Endodermal cell (in vitro differentiated cells): ENCODE data around the gene PPIL4. TPM values are rescaled to one million over a fixed set of nuclear protein-coding genes. Genes with fewer than 3 reads are reported as not detected.

Source experiments
- DNase-seq: peaks from one replicate; pipeline ENCODE4 v3.0.0-alpha.2; 2017
- H3K27ac ChIP-seq: 2 replicates; pipeline ENCODE4 v1.5.1; 2013; ENCODE audit warnings: mild to moderate bottlenecking, low read depth, low read length, moderate library complexity
- H3K27me3 ChIP-seq: 2 replicates; pipeline ENCODE4 v1.6.1; 2013; ENCODE audit warnings: mild to moderate bottlenecking, low read length, moderate library complexity; ENCODE audit not compliant: insufficient read depth, control insufficient read depth, poor library complexity, severe bottlenecking
- H3K36me3 ChIP-seq: 2 replicates; pipeline ENCODE4 v1.7.0; 2013; ENCODE audit warnings: mild to moderate bottlenecking, low read length, moderate library complexity; ENCODE audit not compliant: control insufficient read depth, insufficient read depth
- H3K4me1 ChIP-seq: one replicate; pipeline ENCODE4 v1.7.0; 2013; ENCODE audit warnings: low read length; ENCODE audit not compliant: control insufficient read depth, insufficient read depth
- H3K4me3 ChIP-seq: 2 replicates; pipeline ENCODE4 v1.5.1; 2013; ENCODE audit warnings: mild to moderate bottlenecking, low read length, moderate library complexity
- H3K9ac ChIP-seq: 2 replicates; pipeline ENCODE4 v1.6.1; 2013; ENCODE audit warnings: mild to moderate bottlenecking, low read length, moderate library complexity; ENCODE audit not compliant: poor library complexity, severe bottlenecking; ENCODE audit errors: extremely low read depth
- H3K9me3 ChIP-seq: 2 replicates; pipeline ENCODE4 v1.6.1; 2013; ENCODE audit warnings: mild to moderate bottlenecking, low read length, moderate library complexity; ENCODE audit not compliant: control insufficient read depth
- H3K27ac Mint-ChIP-seq: 2 replicates; pipeline ENCODE4 v1.8.0; 2020; ENCODE audit warnings: mixed read lengths
- H3K27me3 Mint-ChIP-seq: 2 replicates; pipeline ENCODE4 v1.8.0; 2021; ENCODE audit warnings: mild to moderate bottlenecking, mixed read lengths; ENCODE audit not compliant: insufficient read depth
- H3K36me3 Mint-ChIP-seq: 2 replicates; pipeline ENCODE4 v1.8.0; 2020; ENCODE audit warnings: low read depth, mixed read lengths
- H3K4me1 Mint-ChIP-seq: 2 replicates; pipeline ENCODE4 v1.8.0; 2020; ENCODE audit warnings: mixed read lengths
- H3K4me3 Mint-ChIP-seq: 2 replicates; pipeline ENCODE4 v1.8.0; 2020; ENCODE audit warnings: mild to moderate bottlenecking, moderate library complexity, mixed read lengths
- H3K9me3 Mint-ChIP-seq: 2 replicates; pipeline ENCODE4 v1.8.0; 2020; ENCODE audit warnings: mild to moderate bottlenecking, mixed read lengths
- CTCF ChIP-seq: fragments of 200-600 bp; sonication (generic); conservative IDR thresholded peaks from 2 replicates; pipeline ENCODE4 v1.5.0; 2021; ENCODE audit warnings: antibody characterized with exemption, mild to moderate bottlenecking
- WGBS, 2 experiments: methylation state at CpG; one replicate each; pipeline versions ENCODE4 v1.1.5 to v1.1.7; 2013; ENCODE audit warnings: missing lambda C conversion rate in 2 of 2, mixed read lengths in 1 of 2; ENCODE audit not compliant: insufficient coverage in 1 of 2, insufficient read length in 1 of 2; 5-methylcytosine and 5-hydroxymethylcytosine counted together
- total RNA-seq, 2 donors: library from RNA; stranded (reverse); fragmentation: NEBNext Ultra II Directional in 1 of 2; extraction: Animal tissue kit (Norgen Biotek cat#: 25700) in 1 of 2; gene quantifications; 2 replicates in 1 of 2; 3 replicates in 1 of 2; pipeline ENCODE4 v1.2.1, GENCODE V29; 2021

PPIL4 gene
- total RNA-seq, 2 donors from 2014 or later, result 35.8 to 41.7 TPM

- Mint-ChIP-seq H3K4me3 (no peak overlapping the region), H3K9me3 (no peaks in the 10 kb centered on the region), H3K36me3 (no peaks in the 10 kb centered on the region), H3K27me3 (peaks cover 18% of the 10 kb centered on the region), H3K4me1 (no peaks in the 10 kb centered on the region), H3K27ac (no peak overlapping the region)
- 90 to 92% methylated on average over 4 to 7 of the region's 7 CpGs for WGBS, 2 experiments
- TF ChIP-seq CTCF, result no peak
- Histone ChIP-seq H3K27me3 (peaks cover 8% of the 10 kb centered on the region), H3K9ac (no peak overlapping the region), H3K9me3 (no peaks in the 10 kb centered on the region), H3K4me1 (no peaks in the 10 kb centered on the region), H3K27ac (no peak overlapping the region), H3K4me3 (no peak overlapping the region), H3K36me3 (no peaks in the 10 kb centered on the region)
- no peak for DNase-seq
These were observed 88.4 kb downstream of the PPIL4 start for GRCh38 chr6:149457316-149457884.

DNA sequence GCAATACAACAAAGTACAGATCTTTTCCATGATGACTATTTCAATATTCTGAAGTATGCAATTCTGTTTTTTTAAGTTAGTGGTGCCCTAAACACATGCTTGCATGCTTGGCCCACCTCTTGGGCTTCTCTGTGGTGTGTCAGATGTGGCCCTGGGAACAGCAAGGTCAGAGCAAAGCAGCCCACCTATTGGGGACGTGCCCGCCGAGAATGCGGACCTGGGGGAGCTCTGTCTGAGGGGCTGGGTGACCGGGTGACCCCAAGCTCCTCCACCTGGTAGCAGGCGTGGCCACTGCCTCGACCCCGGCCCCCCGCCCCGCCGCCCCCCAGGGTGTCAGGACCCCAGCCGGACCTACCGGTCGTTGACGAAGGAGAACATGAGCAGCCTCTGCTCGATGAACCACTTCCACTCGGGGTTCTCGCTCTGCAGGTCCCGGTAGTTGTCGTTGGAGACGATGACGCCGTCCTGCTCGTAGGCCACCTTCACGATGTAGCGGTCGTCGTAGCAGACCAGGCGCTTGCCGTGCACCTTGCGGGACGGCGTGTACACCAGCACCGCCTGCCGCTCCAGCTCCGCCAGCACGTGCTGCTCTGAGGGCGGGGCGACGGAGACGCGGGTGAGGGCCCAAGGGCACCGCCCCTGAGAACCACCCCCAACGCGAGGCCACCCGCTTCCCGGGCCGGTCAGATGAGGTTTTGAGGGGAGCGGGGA, 89.4 kb downstream of the PPIL4 start:
- Histone ChIP-seq H3K9me3 (no peaks in the 10 kb centered on the region), H3K27ac (no peak overlapping the region), H3K4me3 (no peak overlapping the region), H3K4me1 (no peaks in the 10 kb centered on the region), H3K27me3 (peaks cover 18% of the 10 kb centered on the region), H3K9ac (no peak overlapping the region), H3K36me3 (no peaks in the 10 kb centered on the region)
- H3K27me3 Mint-ChIP-seq, result peaks cover 28% of the 10 kb centered on the region
- peaks cover 4% of the 10 kb centered on the region for H3K4me1 Mint-ChIP-seq
- TF ChIP-seq CTCF, result no peak
- no peaks in the 10 kb centered on the region for H3K9me3 Mint-ChIP-seq
- WGBS, 2 experiments, result 93 to 95% methylated on average over 28 to 49 of the region's 49 CpGs
- no peak overlapping the region for H3K27ac Mint-ChIP-seq
- no peak overlapping the region for H3K4me3 Mint-ChIP-seq
- no peaks in the 10 kb centered on the region for H3K36me3 Mint-ChIP-seq
- no peak for DNase-seq

DNA sequence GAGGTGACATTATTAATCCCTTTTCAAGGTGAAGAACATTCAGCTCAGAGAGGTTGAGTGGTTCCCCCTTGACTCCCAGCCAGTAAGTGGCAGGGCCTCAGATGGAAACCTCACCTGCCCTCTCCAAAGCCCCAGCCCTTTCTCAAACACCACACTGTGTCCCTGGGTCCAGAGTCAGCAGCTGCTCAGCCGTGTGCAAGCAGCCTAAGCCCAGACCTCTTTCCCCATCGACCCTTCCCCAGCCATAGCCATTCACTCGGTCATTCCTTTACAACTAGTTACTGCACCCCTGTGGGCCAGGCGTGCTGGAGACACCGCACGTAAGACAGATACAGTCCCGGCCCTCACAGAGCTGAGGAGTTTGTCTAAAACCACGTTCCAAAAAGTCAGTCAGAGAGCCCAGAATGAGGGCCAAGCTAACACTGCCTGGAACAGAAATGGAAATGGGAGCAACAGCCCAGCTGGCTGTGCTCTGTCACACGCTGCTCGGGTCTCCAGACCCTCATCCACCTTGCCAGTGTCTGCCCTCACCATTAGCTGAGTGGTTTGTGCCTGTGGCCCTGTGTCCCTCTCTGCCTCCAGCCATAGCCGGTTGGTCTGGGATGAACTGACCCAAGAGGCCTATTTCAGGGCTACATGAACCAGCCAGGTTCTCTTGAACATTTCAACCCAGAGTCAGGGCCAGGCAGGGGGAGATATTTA, 90.7 kb downstream of the PPIL4 start:
- Mint-ChIP-seq H3K27me3 (peaks cover 37% of the 10 kb centered on the region), H3K27ac (no peak overlapping the region), H3K4me1 (peaks cover 4% of the 10 kb centered on the region), H3K4me3 (no peak overlapping the region), H3K9me3 (no peaks in the 10 kb centered on the region), H3K36me3 (no peaks in the 10 kb centered on the region)
- TF ChIP-seq CTCF, result no peak
- Histone ChIP-seq H3K4me3 (no peak overlapping the region), H3K9me3 (no peaks in the 10 kb centered on the region), H3K4me1 (no peaks in the 10 kb centered on the region), H3K27me3 (peaks cover 30% of the 10 kb centered on the region), H3K9ac (no peak overlapping the region), H3K36me3 (no peaks in the 10 kb centered on the region), H3K27ac (no peak overlapping the region)
- 92 to 93% methylated on average over 9 to 11 of the region's 11 CpGs for WGBS, 2 experiments
- no peak for DNase-seq

Other genes starting within 250 kb of the PPIL4 start
- 10 to 100 TPM; 51.1 to 54.8 TPM for gene TAB2, start 228.3 kb downstream of the PPIL4 start, total RNA-seq
- 1 to 10 TPM; 1.3 to 1.9 TPM for gene SUMO4, start 145.8 kb downstream of the PPIL4 start, total RNA-seq
- gene ZC3H12D, start 61.0 kb downstream of the PPIL4 start, total RNA-seq, result under 1 TPM; 0.20 to 0.42 TPM
- 10 to 100 TPM; 23.0 to 30.5 TPM for gene GINM1, start 20.3 kb upstream of the PPIL4 start, total RNA-seq
- gene KATNA1, start 102.7 kb upstream of the PPIL4 start, total RNA-seq, result 10 to 100 TPM; 17.1 to 28.2 TPM
- 10 to 100 TPM; 33.7 to 34.7 TPM for gene LATS1, start 172.1 kb upstream of the PPIL4 start, total RNA-seq
- 10 to 100 TPM; 80.9 to 85.1 TPM for gene NUP43, start 200.5 kb upstream of the PPIL4 start, total RNA-seq
- 10 to 100 TPM; 68.5 to 72.6 TPM for gene PCMT1, start 203.7 kb upstream of the PPIL4 start, total RNA-seq